H9 (cell line): ENCODE data around the gene PBX4. TPM values are rescaled to one million over a fixed set of nuclear protein-coding genes. Genes with fewer than 3 reads are reported as not detected.

Experiments
- DNase-seq: peaks from one replicate; pipeline ENCODE4 v3.0.0-alpha.2; 2017
- H2AFZ ChIP-seq: one replicate; pipeline ENCODE4 v1.6.1; 2013; ENCODE audit warnings: mild to moderate bottlenecking, low read length, control low read depth, moderate library complexity
- H2AK5ac ChIP-seq: 2 replicates; pipeline ENCODE4 v1.6.1; 2013; ENCODE audit warnings: low read length, control low read depth, mixed read lengths; ENCODE audit not compliant: insufficient read length
- H2BK120ac ChIP-seq: one replicate; pipeline ENCODE4 v1.6.1; 2013; ENCODE audit warnings: low read depth, mild to moderate bottlenecking, low read length, control low read depth, inconsistent platforms; ENCODE audit not compliant: poor library complexity, severe bottlenecking
- H2BK12ac ChIP-seq: 2 replicates; pipeline ENCODE4 v1.6.1; 2013; ENCODE audit warnings: low read length, control low read depth, mixed read lengths, low read depth; ENCODE audit not compliant: insufficient read length
- H2BK15ac ChIP-seq: 2 replicates; pipeline ENCODE4 v1.6.1; 2013; ENCODE audit warnings: low read depth, low read length, control low read depth
- H2BK20ac ChIP-seq: one replicate; pipeline ENCODE4 v1.6.1; 2013; ENCODE audit warnings: low read depth, mild to moderate bottlenecking, low read length, control low read depth, inconsistent platforms; ENCODE audit not compliant: poor library complexity, severe bottlenecking
- H2BK5ac ChIP-seq: 2 replicates; pipeline ENCODE4 v1.6.1; 2013; ENCODE audit warnings: low read length, control low read depth, mixed read lengths; ENCODE audit not compliant: insufficient read length
- H3K14ac ChIP-seq: 2 replicates; pipeline ENCODE4 v1.6.1; 2013; ENCODE audit warnings: low read length, control low read depth; ENCODE audit not compliant: insufficient read depth
- H3K18ac ChIP-seq: 2 replicates; pipeline ENCODE4 v1.6.1; 2013; ENCODE audit warnings: low read depth, mild to moderate bottlenecking, mixed read lengths, low read length, control low read depth; ENCODE audit not compliant: insufficient read length
- H3K23ac ChIP-seq: 2 replicates; pipeline ENCODE4 v1.6.1; 2013; ENCODE audit warnings: low read length, control low read depth, mixed read lengths, low read depth; ENCODE audit not compliant: insufficient read length
- H3K23me2 ChIP-seq: 2 replicates; pipeline ENCODE4 v1.6.1; 2013; ENCODE audit warnings: low read depth, mild to moderate bottlenecking, mixed read lengths, low read length, control low read depth; ENCODE audit not compliant: insufficient read length, poor library complexity, severe bottlenecking
- H3K27ac ChIP-seq: 2 replicates; pipeline ENCODE4 v1.5.1; 2013; ENCODE audit warnings: low read length, control low read depth, mixed read lengths, low read depth; ENCODE audit not compliant: insufficient read length
- H3K27me3 ChIP-seq: 2 replicates; pipeline ENCODE4 v1.6.1; 2013; ENCODE audit warnings: low read length, control low read depth, inconsistent platforms; ENCODE audit not compliant: insufficient read depth
- H3K4ac ChIP-seq: 2 replicates; pipeline ENCODE4 v1.6.1; 2013; ENCODE audit warnings: low read depth, mild to moderate bottlenecking, control low read depth, inconsistent platforms, low read length, moderate library complexity
- H3K4me1 ChIP-seq: 2 replicates; pipeline ENCODE4 v1.6.1; 2013; ENCODE audit warnings: low read length, control low read depth, inconsistent platforms; ENCODE audit not compliant: insufficient read depth
- H3K4me2 ChIP-seq: 2 replicates; pipeline ENCODE4 v1.6.1; 2013; ENCODE audit warnings: low read length, control low read depth, mixed read lengths; ENCODE audit not compliant: insufficient read length, insufficient read depth
- H3K56ac ChIP-seq: 2 replicates; pipeline ENCODE4 v1.6.1; 2013; ENCODE audit warnings: low read depth, mild to moderate bottlenecking, mixed read lengths, low read length, control low read depth; ENCODE audit not compliant: insufficient read length
- H3K79me1 ChIP-seq: 2 replicates; pipeline ENCODE4 v1.6.1; 2013; ENCODE audit warnings: low read depth, mild to moderate bottlenecking, moderate library complexity, low read length, control low read depth, inconsistent platforms; ENCODE audit not compliant: insufficient read depth, poor library complexity, severe bottlenecking
- H3K79me2 ChIP-seq: 2 replicates; pipeline ENCODE4 v1.6.1; 2013; ENCODE audit warnings: low read length, control low read depth, inconsistent platforms; ENCODE audit not compliant: insufficient read depth
- H3K9ac ChIP-seq: 2 replicates; pipeline ENCODE4 v1.6.1; 2013; ENCODE audit warnings: low read length, control low read depth, mixed read lengths; ENCODE audit not compliant: insufficient read length; ENCODE audit errors: extremely low read depth
- H3K9me3 ChIP-seq: one replicate; pipeline ENCODE4 v1.6.1; 2013; ENCODE audit warnings: low read depth, low read length, inconsistent platforms; ENCODE audit not compliant: control insufficient read depth
- H3T11ph ChIP-seq: one replicate; pipeline ENCODE4 v1.6.1; 2013; ENCODE audit warnings: mild to moderate bottlenecking, low read length, control low read depth, inconsistent platforms
- H4K20me1 ChIP-seq: one replicate; pipeline ENCODE4 v1.6.1; 2013; ENCODE audit not compliant: control insufficient read depth, insufficient read length, insufficient read depth
- H4K5ac ChIP-seq: 2 replicates; pipeline ENCODE4 v1.6.1; 2013; ENCODE audit warnings: low read depth, mild to moderate bottlenecking, mixed read lengths, low read length, control low read depth; ENCODE audit not compliant: insufficient read length
- H4K8ac ChIP-seq: replicated peaks from 2 replicates; pipeline ENCODE4 v1.6.1; 2013; ENCODE audit warnings: low read length, control low read depth, mixed read lengths, low read depth; ENCODE audit not compliant: insufficient read length
- H4K91ac ChIP-seq: 2 replicates; pipeline ENCODE4 v1.6.1; 2013; ENCODE audit warnings: low read depth, mild to moderate bottlenecking, moderate library complexity, mixed read lengths, low read length, control low read depth; ENCODE audit not compliant: insufficient read length
- H3K27ac Mint-ChIP-seq, 3 experiments: 2 replicates in 2 of 3; 3 replicates in 1 of 3; pipeline ENCODE4 v1.8.0; 2020 to 2021; ENCODE audit warnings: mixed read lengths in 3 of 3, mild to moderate bottlenecking in 1 of 3, moderate library complexity in 1 of 3
- H3K27me3 Mint-ChIP-seq: 2 replicates; pipeline ENCODE4 v1.8.0; 2021; ENCODE audit warnings: low read depth, mild to moderate bottlenecking, moderate library complexity, mixed read lengths
- H3K36me3 Mint-ChIP-seq, 3 experiments: 2 replicates in 2 of 3; 3 replicates in 1 of 3; pipeline ENCODE4 v1.8.0; 2020 to 2021; ENCODE audit warnings: low read depth in 3 of 3, mixed read lengths in 3 of 3; ENCODE audit not compliant: insufficient read depth in 1 of 3
- H3K4me1 Mint-ChIP-seq, 2 experiments: 2 replicates each; pipeline ENCODE4 v1.8.0; 2020; ENCODE audit warnings: mixed read lengths in 2 of 2
- H3K4me3 Mint-ChIP-seq, 2 experiments: 2 replicates in 1 of 2; 3 replicates in 1 of 2; pipeline ENCODE4 v1.8.0; 2020 to 2021; ENCODE audit warnings: mild to moderate bottlenecking in 2 of 2, mixed read lengths in 2 of 2, moderate library complexity in 1 of 2
- H3K9me3 Mint-ChIP-seq, 2 experiments: 2 replicates in 1 of 2; 3 replicates in 1 of 2; pipeline ENCODE4 v1.8.0; 2020; ENCODE audit warnings: mild to moderate bottlenecking in 2 of 2, mixed read lengths in 2 of 2, moderate library complexity in 1 of 2
- WGBS: extraction: QIAGEN DNeasy Blood & Tissue Kit; methylation state at CpG from one replicate; pipeline ENCODE4 v1.1.7; 2013; ENCODE audit warnings: missing lambda C conversion rate, low lambda C conversion rate, mixed read lengths; ENCODE audit not compliant: insufficient read length; ENCODE audit errors: extremely low coverage; 5-methylcytosine and 5-hydroxymethylcytosine counted together
- total RNA-seq: library from RNA; stranded (reverse); gene quantifications from 2 replicates; pipeline ENCODE4 v1.2.1, GENCODE V29; 2021
- TF ChIP-seq, protein P1 (sequence below): fragments of 200-600 bp; sonication (generic); conservative IDR thresholded peaks from 3 replicates; pipeline ENCODE4 v1.8.0; 2021; ENCODE audit warnings: antibody characterized with exemption, mild to moderate bottlenecking

Gene PBX4
- total RNA-seq, 1 experiment from 2014 or later = 3.3 TPM

DNA sequence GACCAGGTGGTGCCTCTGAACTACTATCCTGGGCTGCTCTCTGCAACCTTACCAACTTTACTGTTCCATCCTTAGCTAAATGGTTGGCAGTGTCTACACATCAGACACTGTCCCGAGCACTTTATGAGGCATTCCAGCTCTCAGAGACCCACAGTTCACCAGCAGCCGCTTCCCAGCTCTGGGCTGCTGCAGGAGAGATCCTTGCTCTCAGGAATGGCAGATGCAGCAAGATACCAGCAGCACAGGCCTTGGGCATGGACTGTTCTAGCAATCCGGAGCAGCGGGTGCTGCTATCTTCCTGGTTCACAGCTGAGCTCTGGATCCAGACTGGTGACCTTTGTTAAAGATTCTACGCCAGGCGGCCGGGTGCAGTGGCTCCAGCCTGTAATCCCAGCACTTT, 12.9 kb upstream of the PBX4 start:
- no peak overlapping the region for H3K14ac ChIP-seq
- peaks cover 12 to 15% of the 10 kb centered on the region in 2 experiments for H3K4me1 Mint-ChIP-seq
- no peak overlapping the region for H3K9ac ChIP-seq
- H3K9me3 Mint-ChIP-seq = no peaks in the 10 kb centered on the region
- no peak overlapping the region for H2AFZ ChIP-seq
- no peak overlapping the region for H3K4me2 ChIP-seq
- no peak overlapping the region for H2BK15ac ChIP-seq
- H2BK5ac ChIP-seq = no peak overlapping the region
- H2AK5ac ChIP-seq = no peak overlapping the region
- peaks cover 2% of the 10 kb centered on the region; the same call in 1 of the 2 replicates for H3K79me2 ChIP-seq
- no peak overlapping the region for H4K8ac ChIP-seq
- no peaks in the 10 kb centered on the region for H3K79me1 ChIP-seq
- H3K4me1 ChIP-seq = peaks cover 3% of the 10 kb centered on the region; the same call in 1 of the 2 replicates
- no CpG with 5 or more reads among the region's 7 CpGs for WGBS
- TF ChIP-seq, protein P1, sequence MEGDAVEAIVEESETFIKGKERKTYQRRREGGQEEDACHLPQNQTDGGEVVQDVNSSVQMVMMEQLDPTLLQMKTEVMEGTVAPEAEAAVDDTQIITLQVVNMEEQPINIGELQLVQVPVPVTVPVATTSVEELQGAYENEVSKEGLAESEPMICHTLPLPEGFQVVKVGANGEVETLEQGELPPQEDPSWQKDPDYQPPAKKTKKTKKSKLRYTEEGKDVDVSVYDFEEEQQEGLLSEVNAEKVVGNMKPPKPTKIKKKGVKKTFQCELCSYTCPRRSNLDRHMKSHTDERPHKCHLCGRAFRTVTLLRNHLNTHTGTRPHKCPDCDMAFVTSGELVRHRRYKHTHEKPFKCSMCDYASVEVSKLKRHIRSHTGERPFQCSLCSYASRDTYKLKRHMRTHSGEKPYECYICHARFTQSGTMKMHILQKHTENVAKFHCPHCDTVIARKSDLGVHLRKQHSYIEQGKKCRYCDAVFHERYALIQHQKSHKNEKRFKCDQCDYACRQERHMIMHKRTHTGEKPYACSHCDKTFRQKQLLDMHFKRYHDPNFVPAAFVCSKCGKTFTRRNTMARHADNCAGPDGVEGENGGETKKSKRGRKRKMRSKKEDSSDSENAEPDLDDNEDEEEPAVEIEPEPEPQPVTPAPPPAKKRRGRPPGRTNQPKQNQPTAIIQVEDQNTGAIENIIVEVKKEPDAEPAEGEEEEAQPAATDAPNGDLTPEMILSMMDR = no peak
- H3K27ac ChIP-seq = no peak overlapping the region
- no peak overlapping the region for H3K18ac ChIP-seq
- H3K56ac ChIP-seq = no peak overlapping the region
- no peak overlapping the region for H3K4ac ChIP-seq
- H3K27ac Mint-ChIP-seq = no peak overlapping the region
- H2BK12ac ChIP-seq = no peak overlapping the region
- H4K91ac ChIP-seq = no peak overlapping the region
- no peak overlapping the region for H2BK120ac ChIP-seq
- no peak overlapping the region for H3K4me3 Mint-ChIP-seq
- no peak for DNase-seq
- no peak overlapping the region for H3T11ph ChIP-seq
- H4K20me1 ChIP-seq = no peaks in the 10 kb centered on the region
- H3K36me3 Mint-ChIP-seq = peaks cover 10 to 40% (median 35%) of the 10 kb centered on the region in 3 experiments; a peak in 6 of 7 replicates
- H3K23me2 ChIP-seq = peaks cover 10% of the 10 kb centered on the region
- no peak overlapping the region for H4K5ac ChIP-seq
- H3K27me3 ChIP-seq = no peaks in the 10 kb centered on the region
- H3K23ac ChIP-seq = no peak overlapping the region
- H3K27me3 Mint-ChIP-seq = peaks cover 3% of the 10 kb centered on the region; the same call in 1 of the 2 replicates
- no peaks in the 10 kb centered on the region for H3K9me3 ChIP-seq
- no peak overlapping the region for H2BK20ac ChIP-seq
